ENCODE results near the gene ATP6V1G3.

GRCh38 chr1:198523182-198523950 is 17.1 kb downstream of the ATP6V1G3 start:
- TF ChIP-seq RAD21 (CRISPR knock-in tag; conservative IDR thresholded peaks at IDR 0.05 in 1 of 2, IDR thresholded peaks at IDR 0.05 in 1 of 2) = peak in 1 of 2 experiments; percentile 52; a peak in 2 of 4 replicates
- no peak for TF ChIP-seq SMARCE1 (IDR thresholded peaks at IDR 0.05)
- no peak for TF ChIP-seq ZFX (CRISPR knock-in tag; IDR thresholded peaks at IDR 0.05)
- no peak for TF ChIP-seq JUND (IDR thresholded peaks at IDR 0.05; ENCODE audit: borderline replicate concordance, low read depth, low read length)
- no peak for TF ChIP-seq JUND (tag; IDR thresholded peaks at IDR 0.05; ENCODE audit: borderline replicate concordance, low read depth, low read length)
- TF ChIP-seq ZBTB26 (CRISPR knock-in tag; IDR thresholded peaks at IDR 0.05) = no peak
- TF ChIP-seq CTCF (IDR thresholded peaks at IDR 0.05 in 2 of 3, conservative IDR thresholded peaks at IDR 0.05 in 1 of 3; ENCODE audit: insufficient read depth in 2 of 3, low read depth in 1 of 3, low read length in 3 of 3) = peak in 1 of 3 experiments; percentile 25; a peak in 2 of 6 replicates
- TF ChIP-seq ARNT (IDR thresholded peaks at IDR 0.05) = no peak

Data from K562 (cell line).